ENCODE measurements around the gene SERTM1. TPM values are rescaled to one million over a fixed set of nuclear protein-coding genes. Genes with fewer than 3 reads are reported as not detected.

SERTM1 gene
- total RNA-seq, 1 donor from 2014 or later = 0.08 TPM

Other genes starting within 250 kb of the SERTM1 start
- gene CCNA1, start 241.5 kb upstream of the SERTM1 start, total RNA-seq (ENCODE audit: unreplicated experiment) = not detected
- 6.3 TPM for gene RFXAP, start 145.2 kb downstream of the SERTM1 start, total RNA-seq (ENCODE audit: unreplicated experiment)
- gene SMAD9, start 246.2 kb downstream of the SERTM1 start, total RNA-seq (ENCODE audit: unreplicated experiment) = 0.26 TPM

Measured in endothelial cell (in vitro differentiated cells).